Measurements from ENCODE around the gene APCDD1L.

The APCDD1L gene

DNA sequence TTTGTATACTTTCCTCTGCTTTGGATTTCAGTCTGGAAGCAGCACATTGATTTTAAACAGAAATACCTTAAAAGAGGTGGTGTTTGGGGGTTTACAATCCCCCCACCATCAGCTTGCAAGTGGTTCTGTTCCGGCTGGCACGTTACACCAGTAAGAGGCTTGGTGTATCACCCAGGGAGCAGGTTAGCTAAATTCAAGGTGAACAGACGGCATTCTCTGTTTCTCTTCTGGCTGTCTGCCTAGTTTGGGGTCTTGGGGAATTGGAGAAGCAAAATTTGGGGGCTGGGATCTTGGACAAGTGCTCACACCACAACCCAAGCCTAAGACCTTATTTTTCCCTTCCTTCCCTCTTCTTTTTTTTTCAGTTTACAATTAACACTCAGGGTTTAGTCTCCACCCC, 7.5 kb upstream of the APCDD1L start:
- TF ChIP-seq, protein P1, sequence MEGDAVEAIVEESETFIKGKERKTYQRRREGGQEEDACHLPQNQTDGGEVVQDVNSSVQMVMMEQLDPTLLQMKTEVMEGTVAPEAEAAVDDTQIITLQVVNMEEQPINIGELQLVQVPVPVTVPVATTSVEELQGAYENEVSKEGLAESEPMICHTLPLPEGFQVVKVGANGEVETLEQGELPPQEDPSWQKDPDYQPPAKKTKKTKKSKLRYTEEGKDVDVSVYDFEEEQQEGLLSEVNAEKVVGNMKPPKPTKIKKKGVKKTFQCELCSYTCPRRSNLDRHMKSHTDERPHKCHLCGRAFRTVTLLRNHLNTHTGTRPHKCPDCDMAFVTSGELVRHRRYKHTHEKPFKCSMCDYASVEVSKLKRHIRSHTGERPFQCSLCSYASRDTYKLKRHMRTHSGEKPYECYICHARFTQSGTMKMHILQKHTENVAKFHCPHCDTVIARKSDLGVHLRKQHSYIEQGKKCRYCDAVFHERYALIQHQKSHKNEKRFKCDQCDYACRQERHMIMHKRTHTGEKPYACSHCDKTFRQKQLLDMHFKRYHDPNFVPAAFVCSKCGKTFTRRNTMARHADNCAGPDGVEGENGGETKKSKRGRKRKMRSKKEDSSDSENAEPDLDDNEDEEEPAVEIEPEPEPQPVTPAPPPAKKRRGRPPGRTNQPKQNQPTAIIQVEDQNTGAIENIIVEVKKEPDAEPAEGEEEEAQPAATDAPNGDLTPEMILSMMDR (IDR thresholded peaks at IDR 0.05): no peak
- DNase-seq: no peak
- peaks cover 23% of the 10 kb centered on the region for H3K27me3 Mint-ChIP-seq (ENCODE audit: low read depth, poor library complexity)
- no peak overlapping the region for H3K4me3 Mint-ChIP-seq
- peaks cover 6% of the 10 kb centered on the region for H3K4me1 Mint-ChIP-seq
- peaks cover 41% of the 10 kb centered on the region for H3K9me3 Mint-ChIP-seq
- peaks cover 10% of the 10 kb centered on the region for H3K36me3 Mint-ChIP-seq (ENCODE audit: low read depth)
- no peak overlapping the region for H3K27ac Mint-ChIP-seq

DNA sequence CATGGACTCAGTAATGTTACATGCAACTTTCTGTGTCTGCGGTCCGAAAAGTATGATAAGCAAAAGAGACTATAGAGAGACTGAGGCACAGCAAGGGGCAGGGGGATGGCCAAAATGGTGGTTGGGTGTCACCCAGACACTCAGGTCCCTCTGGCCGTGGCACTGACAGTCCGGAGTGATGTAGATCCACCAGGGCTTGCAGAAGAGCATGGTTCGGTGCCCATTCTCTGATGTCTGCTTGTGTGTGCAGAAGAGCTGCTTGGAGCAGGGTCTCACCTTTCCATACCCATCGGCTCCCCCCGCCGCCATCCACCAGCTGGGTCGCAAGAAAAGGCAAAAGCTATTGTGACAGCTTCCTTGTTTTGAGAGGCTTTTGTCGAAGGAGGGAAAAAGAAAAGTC, 6.6 kb upstream of the APCDD1L start:
- Mint-ChIP-seq H3K4me1 (peaks cover 6% of the 10 kb centered on the region), H3K36me3 (ENCODE audit: low read depth) (peaks cover 6% of the 10 kb centered on the region), H3K4me3 (no peak overlapping the region), H3K27me3 (ENCODE audit: low read depth, poor library complexity) (peaks cover 23% of the 10 kb centered on the region), H3K9me3 (peaks cover 32% of the 10 kb centered on the region), H3K27ac (no peak overlapping the region)
- DNase-seq: no peak
- TF ChIP-seq, protein P1 (IDR thresholded peaks at IDR 0.05): no peak

DNA sequence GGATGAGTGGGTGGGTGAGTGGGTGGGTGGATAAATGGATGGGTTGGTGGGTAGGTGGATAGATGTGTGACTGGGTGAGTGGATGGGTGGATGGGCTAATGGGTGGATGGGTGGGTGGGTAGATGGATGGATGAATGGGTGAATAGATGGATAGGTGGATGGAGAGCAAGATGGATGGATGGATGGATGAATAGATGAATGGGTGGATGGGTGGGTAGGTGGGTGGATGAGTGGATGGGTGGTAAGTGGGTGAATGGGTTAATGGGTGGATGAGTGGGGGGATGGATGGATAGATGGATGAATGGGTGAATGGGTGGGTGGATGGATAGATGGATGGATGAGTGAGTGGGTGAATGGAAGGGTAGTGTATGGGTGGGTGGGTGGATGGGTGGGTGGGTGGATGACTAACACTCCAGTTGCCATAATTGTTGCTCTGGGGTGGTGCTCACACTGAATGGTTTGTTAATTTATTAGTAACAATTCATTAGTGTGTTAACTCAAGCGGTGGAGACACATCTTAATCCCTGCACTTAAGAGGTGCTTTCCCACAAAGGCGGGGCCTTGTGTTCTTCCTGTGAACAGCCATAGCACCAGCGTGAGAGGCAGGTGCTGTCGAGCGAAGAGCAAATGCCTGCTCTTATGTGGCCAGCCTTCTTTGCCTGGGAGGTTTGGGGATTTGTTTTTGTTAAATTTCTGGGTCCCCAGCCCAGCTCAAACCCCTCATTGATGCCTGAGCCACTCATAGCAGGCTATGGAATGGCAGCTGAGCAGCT, 4.9 kb upstream of the APCDD1L start:
- Mint-ChIP-seq H3K27me3 (ENCODE audit: low read depth, poor library complexity) (peaks cover 21% of the 10 kb centered on the region), H3K36me3 (ENCODE audit: low read depth) (peaks cover 4% of the 10 kb centered on the region)

DNA sequence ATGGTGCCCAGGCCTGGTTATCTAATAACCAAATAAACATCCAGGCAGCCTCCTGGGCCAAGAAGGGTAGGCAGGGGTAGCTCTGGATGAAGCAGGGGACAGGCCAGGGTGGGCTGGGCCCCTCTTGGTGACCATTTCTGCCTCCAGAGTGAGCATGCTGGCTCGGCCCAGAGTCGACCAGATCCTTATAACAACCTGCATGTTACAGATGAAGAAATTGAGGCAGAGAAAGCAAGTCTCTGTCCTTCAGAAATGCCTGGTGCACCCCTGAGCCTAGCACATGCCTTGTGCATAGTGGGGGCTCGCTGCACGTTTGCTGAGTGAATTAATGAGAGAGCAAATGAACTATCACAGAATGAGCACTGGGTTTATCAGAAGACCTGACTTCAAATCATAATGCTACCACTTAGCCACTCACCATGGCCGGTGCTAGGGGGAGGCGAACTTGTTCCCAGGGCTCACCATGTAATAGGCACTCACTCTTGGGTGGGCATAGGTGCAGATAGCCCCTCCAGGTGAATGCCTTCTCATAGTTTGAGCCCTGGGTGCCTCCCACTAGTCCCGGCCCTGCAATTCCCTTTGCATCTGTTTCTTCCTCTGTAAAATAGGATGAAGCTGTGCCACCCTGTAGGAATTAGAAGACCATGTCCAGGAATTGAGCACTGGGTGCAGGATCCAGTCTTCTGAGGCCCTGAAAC, 3.8 kb upstream of the APCDD1L start:
- DNase-seq: no peak
- Mint-ChIP-seq H3K27me3 (ENCODE audit: low read depth, poor library complexity) (peaks cover 17% of the 10 kb centered on the region), H3K36me3 (ENCODE audit: low read depth) (no peaks in the 10 kb centered on the region), H3K4me1 (peaks cover 6% of the 10 kb centered on the region), H3K9me3 (peaks cover 6% of the 10 kb centered on the region), H3K27ac (no peak overlapping the region), H3K4me3 (no peak overlapping the region)
- TF ChIP-seq, protein P1 (IDR thresholded peaks at IDR 0.05): no peak

More for the DNA sequence above, 4.9 kb upstream of the APCDD1L start:
- DNase-seq: no peak
- no peak overlapping the region for H3K4me3 Mint-ChIP-seq
- TF ChIP-seq, protein P1 (IDR thresholded peaks at IDR 0.05): no peak
- H3K4me1 Mint-ChIP-seq: peaks cover 6% of the 10 kb centered on the region
- no peak overlapping the region for H3K27ac Mint-ChIP-seq
- peaks cover 16% of the 10 kb centered on the region for H3K9me3 Mint-ChIP-seq

DNA sequence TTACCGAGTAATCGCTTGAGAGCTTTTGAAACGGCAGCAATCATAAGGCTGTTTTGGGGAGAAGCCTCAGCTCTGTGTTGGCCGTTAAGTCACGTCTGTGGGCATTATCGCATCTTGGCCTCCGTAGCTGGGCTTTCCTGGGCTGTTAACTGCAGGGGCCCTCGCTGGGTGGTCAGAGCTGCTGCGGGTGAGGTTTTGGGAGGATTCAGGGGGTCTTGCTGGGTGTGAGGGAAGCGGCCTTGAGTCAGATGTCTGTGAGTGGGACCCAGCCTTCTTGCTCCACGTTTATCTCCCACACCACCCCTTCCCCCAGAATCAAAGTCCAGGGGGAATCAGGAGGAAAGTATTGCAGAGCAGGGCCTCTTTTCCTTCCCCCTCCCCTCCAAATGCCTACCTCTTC, 3.2 kb upstream of the APCDD1L start:
- Mint-ChIP-seq H3K4me1 (no peaks in the 10 kb centered on the region), H3K36me3 (ENCODE audit: low read depth) (no peaks in the 10 kb centered on the region), H3K27me3 (ENCODE audit: low read depth, poor library complexity) (peaks cover 17% of the 10 kb centered on the region), H3K27ac (no peak overlapping the region), H3K4me3 (no peak overlapping the region), H3K9me3 (no peaks in the 10 kb centered on the region)
- TF ChIP-seq, protein P1 (IDR thresholded peaks at IDR 0.05): no peak
- DNase-seq: no peak
